MM.1S (cell line): Measurements from ENCODE around the gene FRY.

ENCODE experiments used
- DNase-seq: peaks from one replicate; pipeline ENCODE4 v3.0.0-alpha.2; 2015
- H2AFZ ChIP-seq: fragments of 300-600 bp; sonication (generic); 2 replicates; pipeline ENCODE4 v1.6.0; 2016; ENCODE audit warnings: antibody characterized with exemption, low read length
- H3F3A ChIP-seq: fragments of 300-600 bp; sonication (generic); 2 replicates; pipeline ENCODE4 v1.6.1; 2016; ENCODE audit warnings: mild to moderate bottlenecking, antibody characterized with exemption, low read length, moderate library complexity, mixed read lengths; ENCODE audit not compliant: insufficient read depth
- H3K27ac ChIP-seq: fragments of 300-600 bp; sonication (generic); 2 replicates; pipeline ENCODE4 v1.5.1; 2016; ENCODE audit warnings: mild to moderate bottlenecking, low read length
- H3K27me3 ChIP-seq: fragments of 300-600 bp; sonication (generic); replicated peaks from 2 replicates; pipeline ENCODE4 v1.6.0; 2016; ENCODE audit warnings: low read length; ENCODE audit not compliant: insufficient read depth
- H3K36me3 ChIP-seq: fragments of 300-600 bp; sonication (generic); replicated peaks from 2 replicates; pipeline ENCODE4 v1.6.1; 2016; ENCODE audit warnings: mild to moderate bottlenecking, low read length, mixed read lengths; ENCODE audit not compliant: insufficient read depth
- H3K4me1 ChIP-seq: fragments of 300-600 bp; sonication (generic); 2 replicates; pipeline ENCODE4 v1.6.1; 2016; ENCODE audit warnings: low read length, mixed read lengths
- H3K4me2 ChIP-seq: fragments of 300-600 bp; sonication (generic); 2 replicates; pipeline ENCODE4 v1.6.0; 2016; ENCODE audit warnings: low read depth, low read length
- H3K4me3 ChIP-seq: fragments of 300-600 bp; sonication (generic); 2 replicates; pipeline ENCODE4 v1.5.1; 2016; ENCODE audit warnings: low read length, mixed read lengths
- H3K79me2 ChIP-seq: fragments of 300-600 bp; sonication (generic); 2 replicates; pipeline ENCODE4 v1.6.1; 2016; ENCODE audit warnings: mixed run types, low read length, mixed read lengths
- H3K9ac ChIP-seq: fragments of 300-600 bp; sonication (generic); 2 replicates; pipeline ENCODE4 v1.6.1; 2016; ENCODE audit warnings: low read length, mixed read lengths
- H3K9me2 ChIP-seq: fragments of 300-600 bp; sonication (generic); replicated peaks from 2 replicates; pipeline ENCODE4 v1.6.1; 2016; ENCODE audit warnings: mild to moderate bottlenecking, low read length, mixed read lengths; ENCODE audit not compliant: insufficient read depth
- H3K9me3 ChIP-seq: fragments of 300-600 bp; sonication (generic); replicated peaks from 2 replicates; pipeline ENCODE4 v1.6.1; 2016; ENCODE audit warnings: mild to moderate bottlenecking, low read length, mixed read lengths; ENCODE audit not compliant: insufficient read depth
- H4K20me1 ChIP-seq: fragments of 300-600 bp; sonication (generic); 2 replicates; pipeline ENCODE4 v1.6.1; 2016; ENCODE audit warnings: mild to moderate bottlenecking, low read length, moderate library complexity, mixed read lengths; ENCODE audit not compliant: insufficient read depth
- CTCF ChIP-seq: fragments of 300-600 bp; sonication (generic); IDR thresholded peaks from 2 replicates; pipeline ENCODE4 v1.5.1; 2016; ENCODE audit warnings: antibody characterized with exemption, low read length, mixed read lengths
- EZH2 ChIP-seq: fragments of 300-600 bp; sonication (generic); optimal IDR thresholded peaks from 2 replicates; pipeline ENCODE3; 2017; ENCODE audit warnings: low read depth, mild to moderate bottlenecking, antibody characterized with exemption, low read length, mixed read lengths
- EZH2phosphoT487 ChIP-seq: fragments of 300-600 bp; sonication (generic); IDR thresholded peaks from 2 replicates; pipeline ENCODE4 v1.6.1; 2018; ENCODE audit warnings: antibody characterized with exemption, low read length

FRY gene

DNA sequence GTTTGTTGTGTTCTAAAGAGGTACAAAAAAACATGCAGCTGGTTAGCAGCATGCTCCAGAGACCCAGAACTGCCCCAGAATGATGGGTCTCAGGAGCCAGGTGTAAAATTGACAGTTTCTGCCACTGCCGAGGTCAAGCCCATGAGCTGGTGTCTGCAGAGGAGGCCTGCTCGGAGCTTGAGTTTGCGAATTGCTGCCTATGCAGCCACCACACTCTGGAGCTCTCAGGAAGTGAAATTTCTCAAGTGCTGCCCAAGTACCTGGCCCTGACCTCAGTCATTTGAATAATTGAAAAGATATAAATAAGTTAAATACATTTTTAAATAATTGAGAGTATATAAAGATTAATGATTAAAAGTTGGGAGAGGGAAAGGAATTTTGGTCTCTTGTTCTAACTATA is 217.2 kb downstream of the FRY start:
- Histone ChIP-seq H3K9me3 (no peaks in the 10 kb centered on the region), H3F3A (0 out of 2 replicates have a peak, but pooled peaks cover 9% of the 10 kb centered on the region), H3K4me1 (peaks cover 23% of the 10 kb centered on the region), H3K4me2 (peak overlapping the region; percentile 46; the same call in 1 of the 2 replicates), H3K36me3 (no peaks in the 10 kb centered on the region), H4K20me1 (no peaks in the 10 kb centered on the region), H3K9me2 (no peaks in the 10 kb centered on the region), H2AFZ (no peak overlapping the region), H3K27me3 (no peaks in the 10 kb centered on the region), H3K27ac (peak overlapping the region; percentile 56; the same call in 1 of the 2 replicates), H3K9ac (no peak overlapping the region), H3K79me2 (no peaks in the 10 kb centered on the region), H3K4me3 (no peak overlapping the region)
- peak; percentile 76 for DNase-seq
- TF ChIP-seq EZH2phosphoT487: no peak
- no peak for TF ChIP-seq CTCF
- no peak for TF ChIP-seq EZH2

GRCh38 chr13:32252812-32253438 is 221.4 kb downstream of the FRY start:
- H3K36me3 ChIP-seq: no peaks in the 10 kb centered on the region
- no peaks in the 10 kb centered on the region for H3K9me3 ChIP-seq
- H3K9me2 ChIP-seq: no peaks in the 10 kb centered on the region
- 0 out of 2 replicates have a peak, but pooled peaks cover 9% of the 10 kb centered on the region for H3F3A ChIP-seq
- no peaks in the 10 kb centered on the region for H3K79me2 ChIP-seq
- H3K27me3 ChIP-seq: no peaks in the 10 kb centered on the region
- no peak overlapping the region for H3K4me2 ChIP-seq
- H4K20me1 ChIP-seq: no peaks in the 10 kb centered on the region
- H2AFZ ChIP-seq: no peak overlapping the region
- H3K27ac ChIP-seq: no peak overlapping the region
- no peak overlapping the region for H3K9ac ChIP-seq
- peaks cover 12% of the 10 kb centered on the region for H3K4me1 ChIP-seq
- DNase-seq: no peak
- no peak overlapping the region for H3K4me3 ChIP-seq
- TF ChIP-seq EZH2phosphoT487 (no peak), EZH2 (no peak), CTCF (no peak)

DNA sequence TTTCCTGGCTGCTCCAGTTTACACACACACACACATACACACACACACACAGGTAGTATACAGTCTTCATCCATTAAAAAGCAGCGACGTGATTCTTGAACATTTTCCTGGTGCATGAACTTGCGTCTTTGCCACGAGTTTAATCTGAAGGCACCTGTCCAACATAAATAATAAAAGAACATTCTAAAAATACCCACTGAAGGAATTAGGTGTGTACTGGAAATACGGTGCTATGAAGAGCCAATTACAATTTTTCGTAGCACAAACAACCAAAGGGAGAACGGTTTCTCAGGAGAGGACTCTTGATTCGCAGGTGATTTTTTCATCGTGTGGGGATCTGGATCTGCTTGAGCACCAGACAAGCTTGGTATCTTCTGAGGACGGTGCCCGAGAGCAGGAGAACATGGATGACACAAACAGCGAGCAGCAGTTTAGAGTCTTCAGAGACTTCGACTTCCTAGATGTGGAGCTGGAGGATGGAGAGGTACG is 222.4 kb downstream of the FRY start:
- H3K36me3 ChIP-seq: no peaks in the 10 kb centered on the region
- no peaks in the 10 kb centered on the region for H3K9me3 ChIP-seq
- TF ChIP-seq CTCF (no peak), EZH2 (no peak), EZH2phosphoT487 (no peak)
- no peak overlapping the region for H3K4me3 ChIP-seq
- peaks cover 9% of the 10 kb centered on the region for H3K4me1 ChIP-seq
- H3K9ac ChIP-seq: no peak overlapping the region
- H3K27ac ChIP-seq: no peak overlapping the region
- no peak overlapping the region for H2AFZ ChIP-seq
- no peaks in the 10 kb centered on the region for H3K27me3 ChIP-seq
- H4K20me1 ChIP-seq: no peaks in the 10 kb centered on the region
- no peak overlapping the region for H3K4me2 ChIP-seq
- no peaks in the 10 kb centered on the region for H3K79me2 ChIP-seq
- no peak for DNase-seq
- H3F3A ChIP-seq: 0 out of 2 replicates have a peak, but pooled peaks cover 3% of the 10 kb centered on the region
- no peaks in the 10 kb centered on the region for H3K9me2 ChIP-seq
